Measurements from ENCODE around the gene COL4A2. TPM values are rescaled to one million over a fixed set of nuclear protein-coding genes. Genes with fewer than 3 reads are reported as not detected.

The COL4A2 gene
- total and polyA plus RNA-seq, 4 donors, result 8.0 to 45.2 (median 40.3) TPM

DNA sequence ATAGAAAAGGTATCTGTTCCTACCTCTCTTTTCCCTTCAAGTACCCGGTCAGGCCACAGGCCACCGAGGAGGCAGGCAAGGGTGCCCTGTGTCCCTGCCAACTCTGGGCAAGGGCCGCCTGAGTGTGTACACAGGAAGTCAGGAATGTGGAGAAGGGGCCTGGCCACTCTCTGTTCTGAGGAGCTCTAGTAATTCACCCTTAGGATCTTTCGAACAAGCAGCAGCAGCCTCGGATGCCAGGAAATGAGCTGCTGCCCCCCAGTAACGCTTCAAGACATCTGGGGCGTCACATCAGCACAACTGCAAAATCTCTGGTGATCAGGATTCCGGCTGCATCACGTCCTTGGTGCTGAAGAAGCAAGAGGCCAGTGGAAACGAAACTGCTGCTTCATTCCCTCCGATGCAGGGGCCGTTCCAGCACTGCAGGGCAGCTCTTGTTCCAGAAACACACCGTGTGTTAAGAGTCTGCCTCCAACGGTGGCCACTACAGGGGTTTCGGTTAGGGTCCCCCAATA is 252.4 kb downstream of the COL4A2 start (continued):
- TF ChIP-seq, protein P1, sequence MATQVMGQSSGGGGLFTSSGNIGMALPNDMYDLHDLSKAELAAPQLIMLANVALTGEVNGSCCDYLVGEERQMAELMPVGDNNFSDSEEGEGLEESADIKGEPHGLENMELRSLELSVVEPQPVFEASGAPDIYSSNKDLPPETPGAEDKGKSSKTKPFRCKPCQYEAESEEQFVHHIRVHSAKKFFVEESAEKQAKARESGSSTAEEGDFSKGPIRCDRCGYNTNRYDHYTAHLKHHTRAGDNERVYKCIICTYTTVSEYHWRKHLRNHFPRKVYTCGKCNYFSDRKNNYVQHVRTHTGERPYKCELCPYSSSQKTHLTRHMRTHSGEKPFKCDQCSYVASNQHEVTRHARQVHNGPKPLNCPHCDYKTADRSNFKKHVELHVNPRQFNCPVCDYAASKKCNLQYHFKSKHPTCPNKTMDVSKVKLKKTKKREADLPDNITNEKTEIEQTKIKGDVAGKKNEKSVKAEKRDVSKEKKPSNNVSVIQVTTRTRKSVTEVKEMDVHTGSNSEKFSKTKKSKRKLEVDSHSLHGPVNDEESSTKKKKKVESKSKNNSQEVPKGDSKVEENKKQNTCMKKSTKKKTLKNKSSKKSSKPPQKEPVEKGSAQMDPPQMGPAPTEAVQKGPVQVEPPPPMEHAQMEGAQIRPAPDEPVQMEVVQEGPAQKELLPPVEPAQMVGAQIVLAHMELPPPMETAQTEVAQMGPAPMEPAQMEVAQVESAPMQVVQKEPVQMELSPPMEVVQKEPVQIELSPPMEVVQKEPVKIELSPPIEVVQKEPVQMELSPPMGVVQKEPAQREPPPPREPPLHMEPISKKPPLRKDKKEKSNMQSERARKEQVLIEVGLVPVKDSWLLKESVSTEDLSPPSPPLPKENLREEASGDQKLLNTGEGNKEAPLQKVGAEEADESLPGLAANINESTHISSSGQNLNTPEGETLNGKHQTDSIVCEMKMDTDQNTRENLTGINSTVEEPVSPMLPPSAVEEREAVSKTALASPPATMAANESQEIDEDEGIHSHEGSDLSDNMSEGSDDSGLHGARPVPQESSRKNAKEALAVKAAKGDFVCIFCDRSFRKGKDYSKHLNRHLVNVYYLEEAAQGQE (IDR thresholded peaks at IDR 0.05), result peak; percentile 91
- TF ChIP-seq FOXA2 (IDR thresholded peaks at IDR 0.05) (peak; percentile 29), FOXA1 (IDR thresholded peaks at IDR 0.05) (no peak), SP1 (IDR thresholded peaks at IDR 0.05) (peak; percentile 30), HNF4A (conservative IDR thresholded peaks at IDR 0.05) (peak; percentile 36 to 43), NR2F2 (IDR thresholded peaks at IDR 0.05) (no peak)
- TF ChIP-seq, protein P2, sequence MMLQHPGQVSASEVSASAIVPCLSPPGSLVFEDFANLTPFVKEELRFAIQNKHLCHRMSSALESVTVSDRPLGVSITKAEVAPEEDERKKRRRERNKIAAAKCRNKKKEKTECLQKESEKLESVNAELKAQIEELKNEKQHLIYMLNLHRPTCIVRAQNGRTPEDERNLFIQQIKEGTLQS (IDR thresholded peaks at IDR 0.05), result no peak
- TF ChIP-seq, protein P3, sequence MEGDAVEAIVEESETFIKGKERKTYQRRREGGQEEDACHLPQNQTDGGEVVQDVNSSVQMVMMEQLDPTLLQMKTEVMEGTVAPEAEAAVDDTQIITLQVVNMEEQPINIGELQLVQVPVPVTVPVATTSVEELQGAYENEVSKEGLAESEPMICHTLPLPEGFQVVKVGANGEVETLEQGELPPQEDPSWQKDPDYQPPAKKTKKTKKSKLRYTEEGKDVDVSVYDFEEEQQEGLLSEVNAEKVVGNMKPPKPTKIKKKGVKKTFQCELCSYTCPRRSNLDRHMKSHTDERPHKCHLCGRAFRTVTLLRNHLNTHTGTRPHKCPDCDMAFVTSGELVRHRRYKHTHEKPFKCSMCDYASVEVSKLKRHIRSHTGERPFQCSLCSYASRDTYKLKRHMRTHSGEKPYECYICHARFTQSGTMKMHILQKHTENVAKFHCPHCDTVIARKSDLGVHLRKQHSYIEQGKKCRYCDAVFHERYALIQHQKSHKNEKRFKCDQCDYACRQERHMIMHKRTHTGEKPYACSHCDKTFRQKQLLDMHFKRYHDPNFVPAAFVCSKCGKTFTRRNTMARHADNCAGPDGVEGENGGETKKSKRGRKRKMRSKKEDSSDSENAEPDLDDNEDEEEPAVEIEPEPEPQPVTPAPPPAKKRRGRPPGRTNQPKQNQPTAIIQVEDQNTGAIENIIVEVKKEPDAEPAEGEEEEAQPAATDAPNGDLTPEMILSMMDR (IDR thresholded peaks at IDR 0.05; ENCODE audit: low read depth, low read length, missing input control), result no peak

DNA sequence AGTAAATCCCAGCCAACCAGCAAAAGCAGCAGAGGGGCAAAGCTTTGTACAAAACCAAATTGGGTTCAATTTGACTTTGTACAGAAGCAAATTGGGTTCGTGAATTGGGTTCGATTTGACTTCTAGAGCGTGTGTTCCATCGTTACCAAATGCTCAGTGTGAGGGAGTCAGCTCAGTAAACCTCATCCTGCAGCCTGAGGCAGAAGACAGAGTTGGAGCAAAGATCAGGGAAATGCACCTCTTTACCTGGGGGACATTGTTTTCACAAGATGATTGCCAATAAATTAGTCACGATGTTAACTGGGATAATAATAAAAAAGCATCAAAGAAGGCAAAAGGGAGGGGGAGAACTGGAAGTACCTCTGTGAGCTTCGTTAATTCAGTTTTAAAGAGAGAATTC is 252.9 kb downstream of the COL4A2 start:
- H3K9ac ChIP-seq (ENCODE audit: low read depth in 1 of 2, low read length in 2 of 2), result peak overlapping the region; percentile 85 to 99

More for the DNA sequence above, 252.9 kb downstream of the COL4A2 start:
- H3K27ac ChIP-seq (ENCODE audit: low read depth in 1 of 2, low read length in 2 of 2), result peak overlapping the region; percentile 93 to 95
- peaks cover 0 to 10% (median 7%) of the 10 kb centered on the region in 4 donors for H3K36me3 ChIP-seq (ENCODE audit: control insufficient read depth in 4 of 4, insufficient read depth in 3 of 4, low read depth in 1 of 4, low read length in 3 of 4)
- peaks cover 16 to 61% (median 44%) of the 10 kb centered on the region in 4 donors for H3K4me1 ChIP-seq (ENCODE audit: control insufficient read depth in 4 of 4, insufficient read depth in 4 of 4, low read length in 3 of 4)
- peak overlapping the region; percentile 93 to 96 (median 94) for H3K4me3 ChIP-seq (ENCODE audit: low read depth in 1 of 3, low read length in 3 of 3)
- WGBS, result 31% methylated on average over 6 of the region's 6 CpGs
- TF ChIP-seq SP1 (IDR thresholded peaks at IDR 0.05) (no peak), YY1 (IDR thresholded peaks at IDR 0.05) (no peak), EGR1 (IDR thresholded peaks at IDR 0.05; ENCODE audit: low read depth in 2 of 2) (no peak), TAF1 (conservative IDR thresholded peaks at IDR 0.05) (no peak), FOXA2 (IDR thresholded peaks at IDR 0.05) (no peak), RAD21 (IDR thresholded peaks at IDR 0.05) (no peak), HNF4A (conservative IDR thresholded peaks at IDR 0.05) (no peak), HNF4G (IDR thresholded peaks at IDR 0.05) (no peak), FOXA1 (IDR thresholded peaks at IDR 0.05) (no peak), RXRA (IDR thresholded peaks at IDR 0.05) (no peak), GABPA (IDR thresholded peaks at IDR 0.05 in 1 of 2, conservative IDR thresholded peaks at IDR 0.05 in 1 of 2) (no peak), NR2F2 (IDR thresholded peaks at IDR 0.05) (no peak), JUND (IDR thresholded peaks at IDR 0.05) (no peak)
- TF ChIP-seq, protein P1 (IDR thresholded peaks at IDR 0.05), result no peak
- TF ChIP-seq, protein P3 (IDR thresholded peaks at IDR 0.05; ENCODE audit: low read depth, low read length, missing input control), result no peak
- TF ChIP-seq, protein P4, sequence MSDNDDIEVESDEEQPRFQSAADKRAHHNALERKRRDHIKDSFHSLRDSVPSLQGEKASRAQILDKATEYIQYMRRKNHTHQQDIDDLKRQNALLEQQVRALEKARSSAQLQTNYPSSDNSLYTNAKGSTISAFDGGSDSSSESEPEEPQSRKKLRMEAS (IDR thresholded peaks at IDR 0.05), result no peak
- TF ChIP-seq, protein P2 (IDR thresholded peaks at IDR 0.05), result no peak
- TF ChIP-seq, protein P5, sequence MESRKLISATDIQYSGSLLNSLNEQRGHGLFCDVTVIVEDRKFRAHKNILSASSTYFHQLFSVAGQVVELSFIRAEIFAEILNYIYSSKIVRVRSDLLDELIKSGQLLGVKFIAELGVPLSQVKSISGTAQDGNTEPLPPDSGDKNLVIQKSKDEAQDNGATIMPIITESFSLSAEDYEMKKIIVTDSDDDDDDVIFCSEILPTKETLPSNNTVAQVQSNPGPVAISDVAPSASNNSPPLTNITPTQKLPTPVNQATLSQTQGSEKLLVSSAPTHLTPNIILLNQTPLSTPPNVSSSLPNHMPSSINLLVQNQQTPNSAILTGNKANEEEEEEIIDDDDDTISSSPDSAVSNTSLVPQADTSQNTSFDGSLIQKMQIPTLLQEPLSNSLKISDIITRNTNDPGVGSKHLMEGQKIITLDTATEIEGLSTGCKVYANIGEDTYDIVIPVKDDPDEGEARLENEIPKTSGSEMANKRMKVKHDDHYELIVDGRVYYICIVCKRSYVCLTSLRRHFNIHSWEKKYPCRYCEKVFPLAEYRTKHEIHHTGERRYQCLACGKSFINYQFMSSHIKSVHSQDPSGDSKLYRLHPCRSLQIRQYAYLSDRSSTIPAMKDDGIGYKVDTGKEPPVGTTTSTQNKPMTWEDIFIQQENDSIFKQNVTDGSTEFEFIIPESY (IDR thresholded peaks at IDR 0.05), result no peak
- no peaks in the 10 kb centered on the region for H3K9me3 ChIP-seq (ENCODE audit: control insufficient read depth in 4 of 4, low read length in 3 of 4)
- DNase-seq (ENCODE audit: low spot score), result no peak
- H3K27me3 ChIP-seq (ENCODE audit: control insufficient read depth in 4 of 4, insufficient read depth in 4 of 4, low read length in 3 of 4), result no peaks in the 10 kb centered on the region

Measured in liver (tissue), 9 donors.